HL-60 (cell line): ENCODE results near the gene TTC39B.

Source experiments
- DNase-seq, 2 experiments: peaks; one replicate each; pipeline ENCODE4 v3.0.0-alpha.2; 2010 to 2020; ENCODE audit warnings: low read depth in 1 of 2, low spot score in 1 of 2
- H3K27ac ChIP-seq: fragments of 250-450 bp; sonication (Bioruptor Pico); replicated peaks from 2 replicates; pipeline ENCODE4 v1.5.1; 2020; ENCODE audit warnings: mild to moderate bottlenecking, moderate library complexity
- H3K27me3 ChIP-seq: fragments of 250-450 bp; sonication (Bioruptor Pico); 2 replicates; pipeline ENCODE4 v1.5.1; 2021; ENCODE audit warnings: mild to moderate bottlenecking, moderate library complexity; ENCODE audit not compliant: insufficient read depth, poor library complexity, severe bottlenecking
- H3K4me3 ChIP-seq: replicated peaks from 2 replicates; pipeline ENCODE4 v1.5.1; 2011; ENCODE audit warnings: mild to moderate bottlenecking, control low read depth, low read length; ENCODE audit not compliant: insufficient read depth
- CTCF ChIP-seq: IDR thresholded peaks from one replicate; pipeline ENCODE4 v1.5.1; 2011; ENCODE audit warnings: low read length, control low read depth, inconsistent platforms; ENCODE audit not compliant: insufficient read depth
- GABPA ChIP-seq: IDR thresholded peaks from 2 replicates; pipeline ENCODE4 v1.6.1; 2012; ENCODE audit warnings: low read depth
- POLR2AphosphoS5 ChIP-seq: IDR thresholded peaks from 2 replicates; pipeline ENCODE4 v1.6.1; 2012; ENCODE audit warnings: low read depth
- SPI1 ChIP-seq: IDR thresholded peaks from 2 replicates; pipeline ENCODE4 v1.6.1; 2012; ENCODE audit warnings: low read depth, mild to moderate bottlenecking, borderline replicate concordance
- TF ChIP-seq, protein P1 (sequence below): IDR thresholded peaks from 2 replicates; pipeline ENCODE4 v1.6.1; 2012; ENCODE audit warnings: low read depth; ENCODE audit not compliant: insufficient replicate concordance

Gene TTC39B

DNA sequence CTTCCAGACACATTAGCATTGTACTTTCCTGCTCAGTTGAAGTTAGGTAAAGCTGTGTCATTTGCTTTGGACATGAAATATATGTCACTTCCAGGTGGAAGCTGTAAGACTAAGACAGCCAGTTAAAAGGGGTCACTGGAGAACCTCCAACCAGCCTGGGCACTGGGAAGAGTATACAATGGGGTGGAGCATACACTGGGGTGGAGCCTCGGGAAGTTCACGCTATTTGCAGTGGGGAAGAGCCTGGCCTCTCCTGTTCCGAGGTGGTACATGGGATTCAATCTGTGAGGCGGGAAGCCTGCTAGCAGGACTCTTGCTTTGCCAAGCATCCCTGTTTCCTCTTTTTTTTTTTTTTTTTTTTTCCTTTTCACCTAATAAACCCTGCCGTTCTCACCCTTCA is 145.3 kb downstream of the TTC39B start:
- DNase-seq = no peak
- no peak overlapping the region for H3K27ac ChIP-seq
- no peak overlapping the region for H3K4me3 ChIP-seq
- no peaks in the 10 kb centered on the region for H3K27me3 ChIP-seq
- no peak for TF ChIP-seq SPI1
- TF ChIP-seq, protein P1, sequence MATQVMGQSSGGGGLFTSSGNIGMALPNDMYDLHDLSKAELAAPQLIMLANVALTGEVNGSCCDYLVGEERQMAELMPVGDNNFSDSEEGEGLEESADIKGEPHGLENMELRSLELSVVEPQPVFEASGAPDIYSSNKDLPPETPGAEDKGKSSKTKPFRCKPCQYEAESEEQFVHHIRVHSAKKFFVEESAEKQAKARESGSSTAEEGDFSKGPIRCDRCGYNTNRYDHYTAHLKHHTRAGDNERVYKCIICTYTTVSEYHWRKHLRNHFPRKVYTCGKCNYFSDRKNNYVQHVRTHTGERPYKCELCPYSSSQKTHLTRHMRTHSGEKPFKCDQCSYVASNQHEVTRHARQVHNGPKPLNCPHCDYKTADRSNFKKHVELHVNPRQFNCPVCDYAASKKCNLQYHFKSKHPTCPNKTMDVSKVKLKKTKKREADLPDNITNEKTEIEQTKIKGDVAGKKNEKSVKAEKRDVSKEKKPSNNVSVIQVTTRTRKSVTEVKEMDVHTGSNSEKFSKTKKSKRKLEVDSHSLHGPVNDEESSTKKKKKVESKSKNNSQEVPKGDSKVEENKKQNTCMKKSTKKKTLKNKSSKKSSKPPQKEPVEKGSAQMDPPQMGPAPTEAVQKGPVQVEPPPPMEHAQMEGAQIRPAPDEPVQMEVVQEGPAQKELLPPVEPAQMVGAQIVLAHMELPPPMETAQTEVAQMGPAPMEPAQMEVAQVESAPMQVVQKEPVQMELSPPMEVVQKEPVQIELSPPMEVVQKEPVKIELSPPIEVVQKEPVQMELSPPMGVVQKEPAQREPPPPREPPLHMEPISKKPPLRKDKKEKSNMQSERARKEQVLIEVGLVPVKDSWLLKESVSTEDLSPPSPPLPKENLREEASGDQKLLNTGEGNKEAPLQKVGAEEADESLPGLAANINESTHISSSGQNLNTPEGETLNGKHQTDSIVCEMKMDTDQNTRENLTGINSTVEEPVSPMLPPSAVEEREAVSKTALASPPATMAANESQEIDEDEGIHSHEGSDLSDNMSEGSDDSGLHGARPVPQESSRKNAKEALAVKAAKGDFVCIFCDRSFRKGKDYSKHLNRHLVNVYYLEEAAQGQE = no peak
- TF ChIP-seq CTCF = no peak
- TF ChIP-seq GABPA = no peak
- no peak for TF ChIP-seq POLR2AphosphoS5

DNA sequence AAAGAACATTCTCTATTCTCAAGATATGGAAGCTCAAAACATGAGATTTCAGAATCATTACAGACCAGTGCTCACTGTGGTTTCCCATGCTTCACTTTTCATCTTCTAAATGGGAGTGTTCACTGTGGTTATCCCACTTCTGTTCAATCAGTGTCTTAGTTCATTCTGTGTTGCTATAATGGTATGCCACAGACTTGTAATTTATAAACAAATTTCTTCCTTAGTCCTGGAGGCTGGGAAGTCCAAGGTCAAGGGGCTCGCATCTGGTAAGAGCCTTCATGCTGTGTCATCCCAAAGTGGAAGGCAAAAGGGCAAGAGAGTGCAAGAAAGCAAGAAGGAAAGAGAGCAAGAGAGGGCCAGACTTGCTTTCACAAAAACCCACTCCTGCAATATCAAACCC is 146.3 kb downstream of the TTC39B start:
- TF ChIP-seq GABPA = no peak
- TF ChIP-seq POLR2AphosphoS5 = no peak
- TF ChIP-seq, protein P1 = no peak
- TF ChIP-seq CTCF = no peak
- no peak for TF ChIP-seq SPI1
- DNase-seq = no peak
- Histone ChIP-seq H3K27me3 (no peaks in the 10 kb centered on the region), H3K27ac (no peak overlapping the region), H3K4me3 (no peak overlapping the region)

DNA sequence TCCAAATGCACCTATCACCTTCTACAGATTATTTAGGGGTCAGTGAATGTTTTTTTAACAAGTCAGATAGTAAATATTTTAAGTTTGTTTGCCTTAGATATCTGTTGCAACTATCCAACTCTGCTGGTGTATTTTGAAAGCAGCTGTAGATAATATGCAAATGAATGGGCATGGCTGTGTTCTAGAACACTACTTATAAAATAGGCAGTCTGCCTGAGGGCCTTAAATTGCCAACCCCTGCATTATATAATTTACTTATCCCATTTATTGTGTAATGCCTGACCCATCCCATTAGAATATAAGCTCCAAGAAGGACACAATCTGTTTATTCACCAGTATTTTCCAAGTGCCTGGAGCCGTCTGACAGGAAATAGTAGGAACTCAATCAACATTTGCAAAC is 149.0 kb downstream of the TTC39B start:
- TF ChIP-seq POLR2AphosphoS5 = no peak
- no peak for TF ChIP-seq CTCF
- Histone ChIP-seq H3K27ac (no peak overlapping the region), H3K27me3 (no peaks in the 10 kb centered on the region), H3K4me3 (no peak overlapping the region)
- DNase-seq = no peak

GRCh38 chr9:15157381-15157780 is 149.6 kb downstream of the TTC39B start:
- TF ChIP-seq SPI1 = no peak
- TF ChIP-seq GABPA = no peak
- no peak for TF ChIP-seq CTCF
- TF ChIP-seq POLR2AphosphoS5 = no peak
- TF ChIP-seq, protein P1 = no peak
- no peak overlapping the region for H3K27ac ChIP-seq
- H3K4me3 ChIP-seq = no peak overlapping the region
- no peaks in the 10 kb centered on the region for H3K27me3 ChIP-seq
- DNase-seq = no peak
